GM21360 (cell line): Measurements from ENCODE around the gene DGCR8.

Experiments
- ATAC-seq: cut with Tn5 transposase; IDR thresholded peaks from one replicate; pipeline ENCODE4 v1.9.1; 2021; ENCODE audit warnings: mild to moderate bottlenecking, moderate library complexity; ENCODE audit not compliant: unreplicated experiment

The DGCR8 gene

GRCh38 chr22:20089226-20089976, 9.4 kb downstream of the DGCR8 start:
- ATAC-seq = no peak

GRCh38 chr22:20089977-20090729, 10.1 kb downstream of the DGCR8 start:
- no peak for ATAC-seq

GRCh38 chr22:20090730-20091240, 10.7 kb downstream of the DGCR8 start:
- ATAC-seq = no peak

- no peak for ATAC-seq
Measured at GRCh38 chr22:20091690-20092476, 11.8 kb downstream of the DGCR8 start.

- ATAC-seq = no peak
Measured at GRCh38 chr22:20092477-20092854, 12.4 kb downstream of the DGCR8 start.

GRCh38 chr22:20093418-20094196, 13.6 kb downstream of the DGCR8 start:
- ATAC-seq = no peak

- ATAC-seq = no peak
Measured at GRCh38 chr22:20094197-20094807, 14.3 kb downstream of the DGCR8 start.

GRCh38 chr22:20095521-20095920, 15.5 kb downstream of the DGCR8 start:
- no peak for ATAC-seq

- no peak for ATAC-seq
Measured at GRCh38 chr22:20096574-20097420, 16.8 kb downstream of the DGCR8 start.

GRCh38 chr22:20099099-20099711, 19.2 kb downstream of the DGCR8 start:
- no peak for ATAC-seq

GRCh38 chr22:20101638-20102037, 21.6 kb downstream of the DGCR8 start:
- ATAC-seq = no peak

- no peak for ATAC-seq
Measured at GRCh38 chr22:20102203-20102780, 22.3 kb downstream of the DGCR8 start.

- no peak for ATAC-seq
Measured at GRCh38 chr22:20105456-20106204, 25.6 kb downstream of the DGCR8 start.

- ATAC-seq = no peak
Measured at GRCh38 chr22:20106205-20106848, 26.3 kb downstream of the DGCR8 start.

GRCh38 chr22:20106849-20107237, 26.8 kb downstream of the DGCR8 start:
- ATAC-seq = no peak

GRCh38 chr22:20107471-20107901, 27.4 kb downstream of the DGCR8 start:
- ATAC-seq = no peak
